Parathyroid adenoma (tissue), 2 donors: Measurements from ENCODE around the gene USP13.

Experiments used
- H2AFZ ChIP-seq: fragments of 300-600 bp; sonication (generic); one replicate; pipeline ENCODE4 v1.7.0; 2017; ENCODE audit warnings: antibody characterized with exemption, mild to moderate bottlenecking
- H3K27ac ChIP-seq: fragments of 300-600 bp; sonication (generic); one replicate; pipeline ENCODE4 v1.7.0; 2017
- H3K27me3 ChIP-seq: fragments of 300-600 bp; sonication (generic); one replicate; pipeline ENCODE4 v1.7.0; 2017; ENCODE audit warnings: low read length; ENCODE audit not compliant: control insufficient read depth, insufficient read depth
- H3K36me3 ChIP-seq: fragments of 300-600 bp; sonication (generic); one replicate; pipeline ENCODE4 v1.7.0; 2017; ENCODE audit warnings: low read length; ENCODE audit not compliant: control insufficient read depth, insufficient read depth
- H3K4me1 ChIP-seq: fragments of 300-600 bp; sonication (generic); one replicate; pipeline ENCODE4 v1.7.0; 2017; ENCODE audit warnings: control low read depth
- H3K4me2 ChIP-seq: fragments of 300-600 bp; sonication (generic); one replicate; pipeline ENCODE4 v1.7.0; 2017; ENCODE audit warnings: low read length
- H3K4me3 ChIP-seq: fragments of 300-600 bp; sonication (generic); one replicate; pipeline ENCODE4 v1.7.0; 2017; ENCODE audit warnings: low read depth, low read length
- H3K79me2 ChIP-seq: fragments of 300-600 bp; sonication (generic); one replicate; pipeline ENCODE4 v1.7.0; 2017; ENCODE audit warnings: control low read depth
- H3K9ac ChIP-seq: fragments of 300-600 bp; sonication (generic); one replicate; pipeline ENCODE4 v1.7.0; 2017; ENCODE audit warnings: mild to moderate bottlenecking
- H3K9me3 ChIP-seq: fragments of 300-600 bp; sonication (generic); one replicate; pipeline ENCODE4 v1.7.0; 2017; ENCODE audit warnings: low read length; ENCODE audit not compliant: control insufficient read depth
- CTCF ChIP-seq: fragments of 300-600 bp; sonication (generic); IDR thresholded peaks from one replicate; pipeline ENCODE4 v1.7.0; 2017; ENCODE audit warnings: antibody characterized with exemption, mild to moderate bottlenecking
- donor health status: primary hyperparathyroidism.

Gene USP13

GRCh38 chr3:179719048-179719734 lies 66.4 kb downstream of the USP13 start:
- Histone ChIP-seq H3K4me2 (no peak overlapping the region), H3K79me2 (no peaks in the 10 kb centered on the region), H3K4me3 (no peak overlapping the region), H3K9me3 (no peaks in the 10 kb centered on the region), H3K27ac (no peak overlapping the region), H3K9ac (no peak overlapping the region), H3K36me3 (no peaks in the 10 kb centered on the region), H3K27me3 (no peaks in the 10 kb centered on the region), H2AFZ (no peak overlapping the region), H3K4me1 (no peaks in the 10 kb centered on the region)
- no peak for TF ChIP-seq CTCF

- Histone ChIP-seq H3K27ac (no peak overlapping the region), H3K79me2 (no peaks in the 10 kb centered on the region), H3K9ac (no peak overlapping the region), H3K4me3 (no peak overlapping the region), H2AFZ (no peak overlapping the region), H3K9me3 (no peaks in the 10 kb centered on the region), H3K36me3 (no peaks in the 10 kb centered on the region), H3K27me3 (no peaks in the 10 kb centered on the region), H3K4me2 (no peak overlapping the region), H3K4me1 (no peaks in the 10 kb centered on the region)
- no peak for TF ChIP-seq CTCF
Measured at GRCh38 chr3:179720196-179720595, 67.4 kb downstream of the USP13 start.

GRCh38 chr3:179723617-179724016 lies 70.8 kb downstream of the USP13 start:
- no peak overlapping the region for H3K27ac ChIP-seq
- H3K9me3 ChIP-seq, result no peaks in the 10 kb centered on the region

GRCh38 chr3:179726075-179726699 lies 73.3 kb downstream of the USP13 start:
- Histone ChIP-seq H3K36me3 (no peaks in the 10 kb centered on the region), H3K9ac (no peak overlapping the region), H3K4me3 (no peak overlapping the region), H3K4me2 (no peak overlapping the region), H3K27ac (no peak overlapping the region), H3K27me3 (no peaks in the 10 kb centered on the region), H3K4me1 (no peaks in the 10 kb centered on the region), H2AFZ (no peak overlapping the region), H3K79me2 (no peaks in the 10 kb centered on the region), H3K9me3 (no peaks in the 10 kb centered on the region)
- TF ChIP-seq CTCF, result no peak

More at GRCh38 chr3:179723617-179724016, 70.8 kb downstream of the USP13 start:
- no peak overlapping the region for H3K9ac ChIP-seq
- no peak overlapping the region for H2AFZ ChIP-seq
- H3K79me2 ChIP-seq, result no peaks in the 10 kb centered on the region
- H3K4me2 ChIP-seq, result no peak overlapping the region
- no peaks in the 10 kb centered on the region for H3K36me3 ChIP-seq
- TF ChIP-seq CTCF, result no peak
- H3K4me3 ChIP-seq, result no peak overlapping the region
- H3K4me1 ChIP-seq, result no peaks in the 10 kb centered on the region
- no peaks in the 10 kb centered on the region for H3K27me3 ChIP-seq

GRCh38 chr3:179729086-179729485 lies 76.2 kb downstream of the USP13 start:
- Histone ChIP-seq H2AFZ (no peak overlapping the region), H3K9me3 (no peaks in the 10 kb centered on the region), H3K4me1 (no peaks in the 10 kb centered on the region), H3K4me2 (no peak overlapping the region), H3K36me3 (no peaks in the 10 kb centered on the region), H3K4me3 (no peak overlapping the region), H3K9ac (no peak overlapping the region), H3K79me2 (no peaks in the 10 kb centered on the region), H3K27me3 (no peaks in the 10 kb centered on the region), H3K27ac (no peak overlapping the region)
- no peak for TF ChIP-seq CTCF
